HCT116 (cell line): ENCODE measurements around the gene PHF13. TPM values are rescaled to one million over a fixed set of nuclear protein-coding genes. Genes with fewer than 3 reads are reported as not detected.

Experiments
- ATAC-seq: fragments of 200-7000 bp; cut with Tn5 transposase; 2 replicates; pipeline ENCODE4 v1.9.1; 2020; ENCODE audit warnings: mild to moderate bottlenecking, moderate library complexity
- BruUV-seq: library from RNA; stranded (reverse); fragments of 400-500 nt; replicated peaks from 2 replicates; lab custom pipeline; 2021; lab: Mats Ljungman, UMichigan
- CTCF ChIA-PET: fragments of 300-600 bp; sonication (Branson Sonifier 250); formaldehyde crosslinking; loops from one replicate; lab custom pipeline; 2021; ENCODE audit warnings: antibody characterized with exemption; lab: Charles Lee
- POLR2A ChIA-PET: fragments of 300-600, 350-600 bp; sonication (Branson Sonifier 250); formaldehyde crosslinking; loops from one replicate; lab custom pipeline; 2021; ENCODE audit warnings: antibody characterized with exemption; lab: Charles Lee
- RAD21 ChIA-PET, 2 experiments: fragments of 300-600 bp; sonication (Branson Sonifier 250); formaldehyde crosslinking; loops; one replicate each; lab custom pipeline; 2023; ENCODE audit warnings: low total read pairs in 2 of 2; ENCODE audit not compliant: uncharacterized antibody in 2 of 2, unreplicated experiment in 2 of 2, low non-redundant PET in 1 of 2; lab: Charles Lee
- DNase-seq: peaks from one replicate; pipeline ENCODE4 v3.0.0-alpha.2; 2010; ENCODE audit warnings: low read depth, low spot score
- H2AFZ ChIP-seq: fragments of 200-600 bp; shearing (Covaris generic), sonication (generic); 2 replicates; pipeline ENCODE4 v1.6.1; 2017; ENCODE audit warnings: low read depth, mixed run types, mixed read lengths, antibody characterized with exemption, low read length; ENCODE audit not compliant: poor library complexity, severe bottlenecking
- H3K27ac ChIP-seq: 2 replicates; pipeline ENCODE4 v1.5.1; 2012; ENCODE audit warnings: low read depth, low read length
- H3K27me3 ChIP-seq: fragments of 200-600 bp; sonication (generic); 2 replicates; pipeline ENCODE4 v1.6.1; 2016; ENCODE audit warnings: mixed run types, low read length, mixed read lengths; ENCODE audit not compliant: insufficient read depth
- H3K36me3 ChIP-seq, 2 experiments: fragments of 200-500 bp in 1 of 2; fragments of 200-600 bp in 1 of 2; sonication (Bioruptor generic) in 1 of 2; sonication (generic) in 1 of 2; 2 replicates each; pipeline versions ENCODE4 v1.5.1 to v1.6.1; 2014 to 2016; ENCODE audit warnings: low read length in 2 of 2, inconsistent platforms in 1 of 2, mixed read lengths in 1 of 2, mixed run types in 1 of 2; ENCODE audit not compliant: insufficient read depth in 2 of 2, control insufficient read depth in 1 of 2
- H3K4me1 ChIP-seq, 2 experiments: fragments of 200-600 bp in 1 of 2; sonication (generic) in 1 of 2; 2 replicates each; pipeline versions ENCODE4 v1.5.1 to v1.6.1; 2012 to 2017; ENCODE audit warnings: low read length in 2 of 2, inconsistent platforms in 1 of 2, mild to moderate bottlenecking in 1 of 2, mixed read lengths in 1 of 2, mixed run types in 1 of 2, moderate library complexity in 1 of 2; ENCODE audit not compliant: insufficient read depth in 2 of 2, control insufficient read depth in 1 of 2
- H3K4me2 ChIP-seq: fragments of 200-600 bp; sonication (generic); 2 replicates; pipeline ENCODE4 v1.6.1; 2017; ENCODE audit warnings: mixed run types, low read length, mixed read lengths
- H3K4me3 ChIP-seq, 2 experiments: fragments of 200-600 bp in 1 of 2; sonication (generic) in 1 of 2; replicated peaks in 1 of 2; 2 replicates each; pipeline ENCODE4 v1.5.1; 2011 to 2016; ENCODE audit warnings: low read length in 2 of 2, control low read depth in 1 of 2, low read depth in 1 of 2, mild to moderate bottlenecking in 1 of 2, mixed read lengths in 1 of 2, mixed run types in 1 of 2
- H3K79me2 ChIP-seq: fragments of 200-600 bp; sonication (generic); 2 replicates; pipeline ENCODE4 v1.6.1; 2017; ENCODE audit warnings: mild to moderate bottlenecking, mixed run types, low read length, moderate library complexity, mixed read lengths; ENCODE audit not compliant: insufficient read depth
- H3K9ac ChIP-seq: fragments of 200-600 bp; sonication (generic); 2 replicates; pipeline ENCODE4 v1.6.1; 2016; ENCODE audit warnings: low read length, mixed read lengths
- H3K9me2 ChIP-seq: fragments of 200-600 bp; sonication (generic), shearing (Covaris generic); 2 replicates; pipeline ENCODE4 v1.6.1; 2017; ENCODE audit warnings: mixed run types, mild to moderate bottlenecking, moderate library complexity; ENCODE audit not compliant: insufficient read depth
- H3K9me3 ChIP-seq, 2 experiments: fragments of 200-500 bp in 1 of 2; fragments of 200-600 bp in 1 of 2; sonication (Bioruptor generic) in 1 of 2; sonication (generic) in 1 of 2; 2 replicates each; pipeline ENCODE4 v1.6.1; 2014 to 2017; ENCODE audit warnings: low read length in 2 of 2, mixed read lengths in 2 of 2, inconsistent platforms in 1 of 2, low read depth in 1 of 2, mild to moderate bottlenecking in 1 of 2, mixed run types in 1 of 2, moderate library complexity in 1 of 2; ENCODE audit not compliant: control insufficient read depth in 1 of 2, insufficient read depth in 1 of 2
- H4K20me1 ChIP-seq: fragments of 200-600 bp; sonication (generic), shearing (Covaris generic); 2 replicates; pipeline ENCODE4 v1.6.1; 2017; ENCODE audit warnings: mixed run types, mild to moderate bottlenecking, moderate library complexity; ENCODE audit not compliant: insufficient read depth
- ATF3 ChIP-seq: IDR thresholded peaks from 2 replicates; pipeline ENCODE4 v1.6.1; 2012
- CEBPB ChIP-seq: IDR thresholded peaks from 2 replicates; pipeline ENCODE4 v1.6.1; 2012; ENCODE audit warnings: low read depth
- EGR1 ChIP-seq: IDR thresholded peaks from 2 replicates; pipeline ENCODE4 v1.6.1; 2012; ENCODE audit warnings: low read depth
- EZH2 ChIP-seq: fragments of 200-600 bp; sonication (generic); IDR thresholded peaks from 2 replicates; pipeline ENCODE4 v1.6.1; 2017; ENCODE audit warnings: antibody characterized with exemption, mixed run types
- EZH2phosphoT487 ChIP-seq: fragments of 200-600 bp; IDR thresholded peaks from 2 replicates; pipeline ENCODE4 v1.6.1; 2018; ENCODE audit warnings: antibody characterized with exemption, borderline replicate concordance
- JUND ChIP-seq: IDR thresholded peaks from 2 replicates; pipeline ENCODE4 v1.6.1; 2012
- POLR2AphosphoS5 ChIP-seq: IDR thresholded peaks from 2 replicates; pipeline ENCODE4 v1.6.1; 2011; ENCODE audit warnings: mild to moderate bottlenecking, low read depth, low read length, moderate library complexity
- RAD21 ChIP-seq: IDR thresholded peaks from 2 replicates; pipeline ENCODE4 v1.6.1; 2012; ENCODE audit warnings: low read depth, mild to moderate bottlenecking
- SIN3A ChIP-seq: IDR thresholded peaks from 2 replicates; pipeline ENCODE4 v1.6.1; 2012; ENCODE audit warnings: low read depth
- SP1 ChIP-seq: IDR thresholded peaks from 2 replicates; pipeline ENCODE4 v1.6.1; 2012; ENCODE audit warnings: low read depth
- SRF ChIP-seq: IDR thresholded peaks from 2 replicates; pipeline ENCODE4 v1.6.1; 2012; ENCODE audit warnings: low read depth
- TCF7L2 ChIP-seq: IDR thresholded peaks from 2 replicates; pipeline ENCODE4 v1.7.0; 2011; ENCODE audit warnings: borderline replicate concordance, inconsistent platforms; ENCODE audit not compliant: insufficient read depth, insufficient read length; ENCODE audit errors: extremely low read depth
- YY1 ChIP-seq: IDR thresholded peaks from 2 replicates; pipeline ENCODE4 v1.6.1; 2011; ENCODE audit warnings: low read length, low read depth, moderate library complexity, mild to moderate bottlenecking; ENCODE audit not compliant: insufficient replicate concordance; ENCODE audit errors: extremely low read depth
- ZFX ChIP-seq: fragments of 450-650 bp; IDR thresholded peaks from 2 replicates; pipeline ENCODE4 v1.6.1; 2017
- ZNF274 ChIP-seq: fragments of 200-500 bp; sonication (Bioruptor generic); IDR thresholded peaks from 2 replicates; pipeline ENCODE4 v1.6.1; 2014; ENCODE audit warnings: mild to moderate bottlenecking, low read depth, low read length, inconsistent platforms
- intact Hi-C: fragments of 100-400 bp; cut with micrococcal nuclease; formaldehyde crosslinking; loops from 2 replicates; pipeline ENCODE4 v1.10.0; 2022
- total RNA-seq: library from RNA; stranded (reverse); gene quantifications from one replicate; pipeline ENCODE4 v1.2.1, GENCODE V29; 2021; ENCODE audit not compliant: unreplicated experiment
- TF ChIP-seq, protein P1 (sequence below): IDR thresholded peaks from 2 replicates; pipeline ENCODE4 v1.6.1; 2012; ENCODE audit warnings: low read depth
- TF ChIP-seq, protein P2 (sequence below): IDR thresholded peaks from 2 replicates; pipeline ENCODE4 v1.6.1; 2012

PHF13 gene
- total RNA-seq, 1 experiment from 2014 or later, result 25.8 TPM

- H3K4me2 ChIP-seq, result no peak overlapping the region
- no TSS peak for BruUV-seq
- no peak overlapping the region for H3K27ac ChIP-seq
- CTCF ChIA-PET, result no interaction called here
- ATAC-seq (no peak), DNase-seq (no peak)
- intact Hi-C loops, result no loop called here
- H2AFZ ChIP-seq, result no peak overlapping the region
- H3K79me2 ChIP-seq, result peaks cover 29% of the 10 kb centered on the region
- no peaks in the 10 kb centered on the region for H3K27me3 ChIP-seq
- no peaks in the 10 kb centered on the region for H4K20me1 ChIP-seq
- peaks cover 13 to 21% of the 10 kb centered on the region in 2 experiments; a peak in 3 of 4 replicates for H3K36me3 ChIP-seq
- H3K9me2 ChIP-seq, result no peaks in the 10 kb centered on the region
- no peaks in the 10 kb centered on the region for H3K9me3 ChIP-seq
- POLR2A ChIA-PET, result no interaction called here
- H3K4me1 ChIP-seq, result peaks cover 0 to 7% of the 10 kb centered on the region in 2 experiments; a peak in 2 of 4 replicates
- RAD21 ChIA-PET, result interaction anchor here in 1 of 2 experiments (0.6 kb wide), 1 partner anchor 26 kb away, joined by 3 read pairs; no protein-coding TSS in a partner anchor
- H3K9ac ChIP-seq, result no peak overlapping the region
- no peak overlapping the region for H3K4me3 ChIP-seq
- TF ChIP-seq SP1 (no peak), TCF7L2 (no peak), EZH2phosphoT487 (no peak), ZNF274 (no peak), EGR1 (no peak), ATF3 (no peak), EZH2 (no peak), ZFX (no peak), RAD21 (no peak), JUND (no peak), CEBPB (no peak), POLR2AphosphoS5 (no peak), YY1 (no peak), SIN3A (no peak), SRF (no peak)
- TF ChIP-seq, protein P1, sequence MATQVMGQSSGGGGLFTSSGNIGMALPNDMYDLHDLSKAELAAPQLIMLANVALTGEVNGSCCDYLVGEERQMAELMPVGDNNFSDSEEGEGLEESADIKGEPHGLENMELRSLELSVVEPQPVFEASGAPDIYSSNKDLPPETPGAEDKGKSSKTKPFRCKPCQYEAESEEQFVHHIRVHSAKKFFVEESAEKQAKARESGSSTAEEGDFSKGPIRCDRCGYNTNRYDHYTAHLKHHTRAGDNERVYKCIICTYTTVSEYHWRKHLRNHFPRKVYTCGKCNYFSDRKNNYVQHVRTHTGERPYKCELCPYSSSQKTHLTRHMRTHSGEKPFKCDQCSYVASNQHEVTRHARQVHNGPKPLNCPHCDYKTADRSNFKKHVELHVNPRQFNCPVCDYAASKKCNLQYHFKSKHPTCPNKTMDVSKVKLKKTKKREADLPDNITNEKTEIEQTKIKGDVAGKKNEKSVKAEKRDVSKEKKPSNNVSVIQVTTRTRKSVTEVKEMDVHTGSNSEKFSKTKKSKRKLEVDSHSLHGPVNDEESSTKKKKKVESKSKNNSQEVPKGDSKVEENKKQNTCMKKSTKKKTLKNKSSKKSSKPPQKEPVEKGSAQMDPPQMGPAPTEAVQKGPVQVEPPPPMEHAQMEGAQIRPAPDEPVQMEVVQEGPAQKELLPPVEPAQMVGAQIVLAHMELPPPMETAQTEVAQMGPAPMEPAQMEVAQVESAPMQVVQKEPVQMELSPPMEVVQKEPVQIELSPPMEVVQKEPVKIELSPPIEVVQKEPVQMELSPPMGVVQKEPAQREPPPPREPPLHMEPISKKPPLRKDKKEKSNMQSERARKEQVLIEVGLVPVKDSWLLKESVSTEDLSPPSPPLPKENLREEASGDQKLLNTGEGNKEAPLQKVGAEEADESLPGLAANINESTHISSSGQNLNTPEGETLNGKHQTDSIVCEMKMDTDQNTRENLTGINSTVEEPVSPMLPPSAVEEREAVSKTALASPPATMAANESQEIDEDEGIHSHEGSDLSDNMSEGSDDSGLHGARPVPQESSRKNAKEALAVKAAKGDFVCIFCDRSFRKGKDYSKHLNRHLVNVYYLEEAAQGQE, result no peak
- TF ChIP-seq, protein P2, sequence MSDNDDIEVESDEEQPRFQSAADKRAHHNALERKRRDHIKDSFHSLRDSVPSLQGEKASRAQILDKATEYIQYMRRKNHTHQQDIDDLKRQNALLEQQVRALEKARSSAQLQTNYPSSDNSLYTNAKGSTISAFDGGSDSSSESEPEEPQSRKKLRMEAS, result no peak
Observed at GRCh38 chr1:6630027-6630426, 16.5 kb downstream of the PHF13 start.
